Stimulated activated CD4-positive, alpha-beta T cell treated with anti-CD3 and anti-CD28 coated beads, Interleukin-4, amount 100 ng/mL, for 48 hours (primary cell): ENCODE measurements around the gene FAM180B.
"Not testable (repeated sequence)": the region's sequence is repeated elsewhere in the genome, so short reads cannot be mapped to it uniquely, and the experiment has no call there.

Experiments used
- DNase-seq, 2 donors: peaks; one replicate each; pipeline ENCODE4 v3.0.0-alpha.2; 2020; ENCODE audit warnings: low read depth in 2 of 2

FAM180B gene

GRCh38 chr11:47586098-47586855, at the start of gene FAM180B:
Gene FAM180B (plus strand): TSS chr11:47586678. CDS start chr11:47586769, 91 bp downstream.
- DNase-seq, result no peak

- no peak for DNase-seq
Observed at GRCh38 chr11:47536915-47537314, 49.6 kb upstream of the FAM180B start.

- DNase-seq, result no peak
Observed at GRCh38 chr11:47538741-47539565, 47.5 kb upstream of the FAM180B start.

GRCh38 chr11:47539681-47540039, 46.8 kb upstream of the FAM180B start:
- DNase-seq, result no peak

- no peak for DNase-seq
Observed at GRCh38 chr11:47541070-47541469, 45.4 kb upstream of the FAM180B start.

GRCh38 chr11:47545298-47545697, 41.2 kb upstream of the FAM180B start:
- DNase-seq, result no peak

- not testable (repeated sequence) for DNase-seq
Observed at GRCh38 chr11:47546274-47546673, 40.2 kb upstream of the FAM180B start.

- DNase-seq, result no peak
Observed at GRCh38 chr11:47550288-47551047, 36.0 kb upstream of the FAM180B start.

GRCh38 chr11:47551086-47551485, 35.4 kb upstream of the FAM180B start:
- no peak for DNase-seq

- no peak for DNase-seq
Observed at GRCh38 chr11:47552056-47552565, 34.4 kb upstream of the FAM180B start.

GRCh38 chr11:47552566-47553405, 33.7 kb upstream of the FAM180B start, which contains the start of gene CELF1:
Gene CELF1 (minus strand): TSS chr11:47553132. CDS start chr11:47499523, 53,609 bp downstream.
- DNase-seq, result peak; percentile 87 to 93

GRCh38 chr11:47553406-47553743, 33.1 kb upstream of the FAM180B start:
- no peak for DNase-seq

- not testable (repeated sequence) for DNase-seq
Observed at GRCh38 chr11:47557004-47557403, 29.5 kb upstream of the FAM180B start.

- DNase-seq, result no peak
Observed at GRCh38 chr11:47558695-47559094, 27.8 kb upstream of the FAM180B start.

GRCh38 chr11:47560426-47560825, 26.1 kb upstream of the FAM180B start:
- DNase-seq, result no peak

- not testable (repeated sequence) for DNase-seq
Observed at GRCh38 chr11:47562393-47562792, 24.1 kb upstream of the FAM180B start.

GRCh38 chr11:47564366-47564765, 22.1 kb upstream of the FAM180B start:
- DNase-seq, result not testable (repeated sequence)

- no peak for DNase-seq
Observed at GRCh38 chr11:47564933-47565339, 21.5 kb upstream of the FAM180B start.

- DNase-seq, result peak; percentile 54 to 69
Observed at GRCh38 chr11:47565340-47566148, 20.9 kb upstream of the FAM180B start, which contains the start of gene PTPMT1. Gene PTPMT1 (plus strand): TSS chr11:47565599. CDS start chr11:47565623, 24 bp downstream.

GRCh38 chr11:47566149-47566698, 20.3 kb upstream of the FAM180B start:
- no peak for DNase-seq
